HG03571 (cell line): Measurements from ENCODE around the gene NPLOC4.
"Not testable (repeated sequence)": the region's sequence is repeated elsewhere in the genome, so short reads cannot be mapped to it uniquely, and the experiment has no call there.

ENCODE experiments used
- ATAC-seq: cut with Tn5 transposase; IDR thresholded peaks from one replicate; pipeline ENCODE4 v1.9.1; 2021; ENCODE audit not compliant: unreplicated experiment

NPLOC4 gene

DNA sequence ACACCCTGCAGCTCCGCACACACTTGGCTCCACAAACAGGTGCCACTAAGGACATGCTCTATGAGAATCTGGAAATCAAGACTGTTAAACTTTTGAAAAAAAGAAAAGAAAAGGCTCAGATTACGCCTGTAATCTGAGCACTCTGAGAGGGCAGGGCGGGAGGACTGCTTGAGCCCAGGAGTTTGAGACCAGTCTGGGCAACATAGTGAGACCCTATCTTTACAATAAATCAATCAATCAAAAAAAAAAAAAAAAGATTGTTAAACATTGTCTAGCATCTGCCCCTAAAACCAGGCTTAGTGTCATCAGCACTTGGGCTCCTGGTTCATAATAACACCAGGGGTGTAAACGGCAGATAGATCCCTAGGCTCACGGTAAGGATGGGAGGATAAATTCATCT, 47.3 kb downstream of the NPLOC4 start:
- no peak for ATAC-seq

- ATAC-seq = no peak
Measured at GRCh38 chr17:81586096-81586495, 50.8 kb downstream of the NPLOC4 start.

GRCh38 chr17:81584771-81585170, 52.1 kb downstream of the NPLOC4 start:
- ATAC-seq = not testable (repeated sequence)

- no peak for ATAC-seq
Measured at GRCh38 chr17:81583589-81584342, 53.1 kb downstream of the NPLOC4 start.

DNA sequence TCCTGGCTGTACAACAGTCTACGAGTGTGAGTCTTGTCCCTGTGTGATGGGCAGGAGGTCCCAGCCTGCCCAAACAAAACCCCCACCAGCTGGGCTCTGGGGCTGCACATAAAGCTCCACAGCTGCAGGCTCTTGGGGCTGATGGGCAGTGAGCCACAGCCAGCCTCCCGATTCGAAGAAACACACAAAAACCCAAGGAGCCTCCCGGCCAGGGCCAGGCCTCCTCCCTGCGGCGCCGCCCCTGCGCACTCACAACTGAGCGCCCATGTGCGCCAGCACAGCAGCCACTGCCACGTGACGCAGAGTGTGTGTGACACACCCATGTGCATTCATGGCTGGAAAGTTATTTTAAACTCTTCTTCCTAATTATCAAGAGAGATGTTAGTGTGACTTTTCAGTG, 54.2 kb downstream of the NPLOC4 start:
- ATAC-seq = no peak

DNA sequence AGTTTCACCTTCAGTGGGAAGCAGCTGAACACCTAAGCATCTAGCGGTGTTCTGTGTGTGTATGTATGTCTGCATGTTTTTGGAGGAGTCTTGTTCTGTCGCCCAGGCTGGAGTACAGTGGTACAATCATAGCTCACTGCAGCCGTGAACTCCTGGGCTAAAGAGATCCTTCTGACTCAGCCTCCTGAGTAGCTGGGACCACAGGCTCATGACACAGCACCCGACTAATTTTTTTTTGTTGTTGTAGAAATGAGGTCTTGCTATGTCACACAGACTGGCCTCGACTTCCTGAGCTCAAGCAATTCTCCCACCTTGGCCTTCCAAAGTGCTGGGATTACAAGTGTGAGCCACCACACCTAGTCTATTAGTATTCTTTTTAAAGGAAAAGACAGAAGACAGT, 54.6 kb downstream of the NPLOC4 start:
- ATAC-seq = no peak

DNA sequence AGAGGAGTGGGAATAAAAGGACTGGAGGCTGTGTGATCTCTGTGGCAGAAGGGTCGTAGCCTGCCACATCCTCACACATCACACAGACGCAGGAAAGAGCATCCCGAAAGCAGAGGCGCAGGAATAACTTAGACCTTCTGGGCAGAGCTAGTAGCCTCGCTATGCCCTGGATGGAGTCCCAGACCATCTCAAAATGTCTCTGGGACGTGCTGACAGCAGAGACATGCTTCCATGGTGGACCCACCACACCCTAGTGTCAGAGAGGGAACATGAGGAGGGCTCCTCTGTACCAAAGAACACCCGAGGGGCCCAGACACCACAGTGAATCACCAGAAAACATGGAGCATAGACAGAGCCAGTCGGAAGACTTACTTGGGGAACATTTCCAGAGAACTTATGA, 55.2 kb downstream of the NPLOC4 start:
- ATAC-seq = no peak

DNA sequence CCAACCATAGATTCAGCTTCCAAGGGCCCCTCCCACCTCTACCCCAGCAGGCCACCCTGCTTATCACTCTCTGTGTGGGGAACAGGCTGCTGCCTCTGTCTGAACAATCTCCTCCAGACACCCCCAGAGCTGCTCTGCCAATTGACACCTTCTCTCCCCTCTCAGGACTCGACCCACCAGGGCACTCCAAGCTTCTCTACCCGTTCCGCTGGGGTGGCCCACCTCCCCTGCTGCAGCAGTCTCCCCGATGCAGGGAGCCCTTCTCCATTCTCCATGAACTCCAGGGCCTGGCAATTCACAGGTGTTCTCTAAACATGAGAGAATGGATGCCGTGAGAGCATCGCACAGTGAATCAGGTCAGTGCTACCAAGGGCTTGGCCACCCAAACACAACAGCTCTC, 56.4 kb downstream of the NPLOC4 start:
- ATAC-seq = no peak

GRCh38 chr17:81579821-81580321, 57.0 kb downstream of the NPLOC4 start:
- ATAC-seq = no peak

DNA sequence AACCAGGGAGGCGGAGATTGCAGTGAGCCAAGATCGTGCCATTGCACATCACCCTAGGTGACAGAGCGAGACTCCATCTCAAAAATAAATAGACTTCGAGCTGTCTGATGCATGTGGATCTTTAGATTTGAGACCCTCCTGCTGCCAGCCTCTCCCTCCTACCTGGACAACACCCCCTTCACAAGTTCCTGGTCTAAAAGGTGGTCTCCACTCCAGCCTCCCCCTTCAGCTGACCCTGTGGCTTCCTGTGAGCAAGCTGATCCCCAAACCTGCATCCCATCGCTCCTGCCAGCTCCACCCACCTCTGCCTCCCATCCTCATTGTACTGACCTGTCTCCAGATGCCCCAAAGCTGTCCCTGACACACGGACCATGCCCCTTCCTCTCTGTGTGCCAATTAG, 57.6 kb downstream of the NPLOC4 start:
- no peak for ATAC-seq

DNA sequence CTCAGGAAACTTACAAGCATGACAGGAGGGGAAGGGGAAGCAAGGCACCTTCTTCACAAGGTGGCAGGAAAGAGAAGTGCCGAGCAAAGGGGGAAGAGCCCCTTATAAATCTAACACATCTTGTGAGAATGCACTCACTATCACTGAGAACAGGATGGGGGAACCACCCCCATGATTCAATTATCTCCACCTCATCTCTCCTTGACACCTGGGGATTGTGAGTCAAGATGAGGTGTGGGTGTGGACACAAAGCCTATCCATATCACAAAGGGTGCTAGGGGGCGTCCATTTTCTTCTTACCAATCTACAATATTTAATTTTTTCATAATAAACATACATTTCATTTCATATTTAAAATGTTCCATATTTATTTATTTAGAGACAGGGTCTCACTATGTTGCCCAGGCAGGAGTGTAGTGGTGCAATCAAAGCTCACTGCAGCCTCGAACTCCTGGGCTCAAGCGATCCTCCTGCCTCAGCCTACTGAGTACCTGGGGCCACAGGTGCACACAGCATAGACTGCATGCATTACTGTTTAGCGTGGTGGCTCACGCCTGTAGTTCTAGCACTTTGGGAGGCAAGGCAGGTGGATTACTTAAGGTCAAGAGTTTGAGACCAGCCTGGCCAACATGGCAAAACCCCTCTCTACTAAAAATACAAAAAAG, 58.2 kb downstream of the NPLOC4 start:
- no peak for ATAC-seq

DNA sequence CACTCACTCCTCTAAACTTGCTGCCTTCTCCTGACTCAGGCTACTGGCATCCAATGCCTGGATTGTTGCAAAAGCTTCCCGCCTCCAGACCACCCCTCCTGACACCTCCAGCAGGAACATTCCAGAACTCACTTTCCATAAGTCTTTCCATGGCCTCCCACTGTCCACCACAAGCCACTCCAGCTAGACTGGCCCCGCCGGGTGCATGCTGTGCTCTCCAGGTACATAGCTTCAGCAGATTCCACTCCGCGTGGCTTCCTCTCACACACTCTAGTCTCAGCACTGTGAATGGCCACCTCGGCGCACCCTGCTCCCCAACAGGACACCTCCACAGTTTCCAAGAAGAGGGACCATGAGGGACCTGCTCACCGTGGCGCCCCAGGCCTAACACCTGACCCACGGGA, 58.9 kb downstream of the NPLOC4 start:
- ATAC-seq = no peak

GRCh38 chr17:81577278-81578000, 59.5 kb downstream of the NPLOC4 start:
- ATAC-seq = no peak

- no peak for ATAC-seq
Measured at GRCh38 chr17:81576621-81577277, 60.2 kb downstream of the NPLOC4 start.

- ATAC-seq = no peak
Measured at GRCh38 chr17:81575836-81576235, 61.1 kb downstream of the NPLOC4 start.

GRCh38 chr17:81574643-81574956, 62.3 kb downstream of the NPLOC4 start:
- no peak for ATAC-seq

- no peak for ATAC-seq
Measured at GRCh38 chr17:81573794-81574642, 62.9 kb downstream of the NPLOC4 start.

DNA sequence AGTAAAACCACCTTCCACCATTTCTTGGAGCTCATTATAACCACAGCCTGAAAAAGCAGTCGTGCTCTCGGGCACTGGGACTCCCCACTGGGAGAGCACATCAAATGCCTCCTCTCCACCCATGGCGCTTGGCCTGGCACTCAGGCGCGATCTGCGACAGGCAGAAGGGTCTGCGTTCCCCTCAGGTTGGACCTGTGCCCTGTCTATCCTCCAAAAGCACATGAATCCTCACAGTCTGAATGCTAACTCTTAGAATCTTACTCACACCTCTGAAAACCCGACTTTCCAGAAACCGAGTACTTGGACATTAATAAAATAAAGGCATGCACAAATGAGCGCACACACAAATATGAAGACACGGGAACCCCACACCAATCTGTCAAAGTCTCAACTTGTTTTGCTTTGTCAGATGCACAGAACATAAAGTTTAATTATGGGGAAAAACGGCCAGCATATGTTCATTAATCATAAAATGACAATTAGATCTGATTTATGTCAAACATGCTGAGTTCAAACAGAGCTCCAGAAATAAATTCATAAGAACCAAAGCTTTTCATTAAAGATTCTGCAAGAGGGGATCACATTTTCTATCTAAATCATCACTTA, 64.2 kb downstream of the NPLOC4 start:
- ATAC-seq = no peak

DNA sequence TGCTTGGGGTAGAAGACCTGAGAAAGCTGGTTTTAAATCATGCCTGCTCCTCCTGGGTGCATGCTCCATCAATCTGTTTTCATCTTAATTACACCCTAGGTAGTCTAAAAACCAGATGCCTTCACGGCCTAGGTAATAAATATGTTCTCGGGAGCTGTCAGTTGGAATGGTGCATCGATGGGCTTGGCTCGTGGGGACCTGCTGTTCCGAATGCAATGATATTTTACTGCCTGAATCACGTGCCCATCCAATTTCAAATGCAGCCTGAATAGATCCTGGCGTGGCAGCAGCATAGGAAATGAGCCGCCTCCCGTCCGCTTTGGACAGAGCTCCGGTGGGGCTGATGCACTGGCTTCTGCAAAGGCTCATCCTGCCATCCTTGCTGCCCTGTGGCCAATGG, 65.9 kb downstream of the NPLOC4 start:
- no peak for ATAC-seq

DNA sequence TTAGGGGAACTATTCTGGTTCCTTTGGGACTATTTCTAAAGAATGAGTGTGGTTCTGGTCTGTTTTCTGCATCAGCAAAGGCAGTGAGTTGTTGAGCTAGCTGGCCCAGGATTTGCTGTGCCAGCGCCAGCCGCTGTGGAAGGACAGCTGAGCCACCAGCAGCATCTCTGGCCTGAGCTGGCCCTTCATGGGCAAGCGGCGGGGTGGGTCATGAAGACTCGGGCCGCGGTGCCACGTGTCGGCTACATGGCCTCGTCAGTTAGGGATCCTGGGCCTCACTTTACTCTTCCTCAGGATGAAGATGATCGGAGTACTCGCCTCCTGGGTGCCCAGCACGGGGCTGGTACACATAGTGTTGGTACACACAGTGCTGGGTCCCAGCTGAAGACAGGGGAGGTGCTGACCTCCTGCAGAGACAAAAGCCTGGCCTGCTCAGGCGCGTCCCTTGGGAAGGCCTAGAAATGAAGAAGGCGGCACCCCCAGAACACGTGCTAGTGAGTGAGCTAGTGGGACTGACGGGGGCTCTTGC, 66.9 kb downstream of the NPLOC4 start:
- no peak for ATAC-seq
